IMR-90 (cell line): ENCODE results near the gene FBXW5. TPM values are rescaled to one million over a fixed set of nuclear protein-coding genes. Genes with fewer than 3 reads are reported as not detected.

Source experiments
- ATAC-seq: fragments of 200-7000 bp; cut with Tn5 transposase; 2 replicates; pipeline ENCODE4 v1.9.1; 2020; ENCODE audit warnings: low read depth, mild to moderate bottlenecking, moderate library complexity
- BruUV-seq: library from RNA; stranded (reverse); fragments of 400-500 nt; replicated peaks from 2 replicates; lab custom pipeline; 2021; lab: Mats Ljungman, UMichigan
- CTCF ChIA-PET: fragments of 300-600 bp; formaldehyde crosslinking; extraction: SDS; loops from one replicate; lab custom pipeline; 2021; ENCODE audit warnings: antibody characterized with exemption; lab: Yijun Ruan, JAX
- POLR2A ChIA-PET: fragments of 300-600 bp; sonication (Branson Sonifier 250); formaldehyde crosslinking; loops from one replicate; lab custom pipeline; 2022; ENCODE audit warnings: antibody characterized with exemption; ENCODE audit not compliant: unreplicated experiment; lab: Charles Lee
- DNase-seq: peaks from one replicate; pipeline ENCODE4 v3.0.0; 2013
- H2AFZ ChIP-seq: replicated peaks from 2 replicates; pipeline ENCODE3; 2013; ENCODE audit warnings: low read length, mild to moderate bottlenecking; ENCODE audit not compliant: poor library complexity
- H2AK5ac ChIP-seq: 2 replicates; pipeline ENCODE4 v1.6.1; 2013; ENCODE audit warnings: low read depth, low read length, inconsistent platforms
- H2AK9ac ChIP-seq: replicated peaks from 2 replicates; pipeline ENCODE3; 2013; ENCODE audit warnings: mild to moderate bottlenecking, low read depth, low read length, moderate library complexity; ENCODE audit not compliant: poor library complexity
- H2BK120ac ChIP-seq: 2 replicates; pipeline ENCODE4 v1.6.1; 2013; ENCODE audit warnings: low read depth, low read length, inconsistent platforms
- H2BK15ac ChIP-seq: 3 replicates; pipeline ENCODE4 v1.6.1; 2013; ENCODE audit warnings: low read depth, low read length, inconsistent platforms
- H2BK20ac ChIP-seq: 2 replicates; pipeline ENCODE4 v1.6.1; 2013; ENCODE audit warnings: low read depth, mild to moderate bottlenecking, inconsistent platforms, low read length, moderate library complexity
- H2BK5ac ChIP-seq: 2 replicates; pipeline ENCODE4 v1.6.1; 2013; ENCODE audit warnings: mild to moderate bottlenecking, low read depth, low read length, inconsistent platforms; ENCODE audit not compliant: poor library complexity, severe bottlenecking
- H3K14ac ChIP-seq: replicated peaks from 2 replicates; pipeline ENCODE4 v1.6.1; 2013; ENCODE audit warnings: low read depth, low read length, inconsistent platforms
- H3K18ac ChIP-seq: 2 replicates; pipeline ENCODE4 v1.6.1; 2013; ENCODE audit warnings: low read depth, low read length, control low read depth
- H3K23ac ChIP-seq: 2 replicates; pipeline ENCODE4 v1.6.1; 2013; ENCODE audit warnings: low read depth, low read length, inconsistent platforms
- H3K27ac ChIP-seq: 2 replicates; pipeline ENCODE4 v1.5.1; 2013; ENCODE audit warnings: mild to moderate bottlenecking, control low read depth, low read length; ENCODE audit not compliant: insufficient read depth
- H3K27me3 ChIP-seq: 2 replicates; pipeline ENCODE4 v1.6.1; 2013; ENCODE audit warnings: low read length; ENCODE audit not compliant: control insufficient read depth, insufficient read depth
- H3K36me3 ChIP-seq: 2 replicates; pipeline ENCODE4 v1.6.1; 2013; ENCODE audit warnings: low read length, mixed read lengths; ENCODE audit not compliant: control insufficient read depth, insufficient read depth
- H3K4ac ChIP-seq: 2 replicates; pipeline ENCODE4 v1.6.1; 2013; ENCODE audit warnings: low read depth, low read length, inconsistent platforms
- H3K4me1 ChIP-seq: 2 replicates; pipeline ENCODE4 v1.6.1; 2013; ENCODE audit warnings: low read length, mixed read lengths; ENCODE audit not compliant: control insufficient read depth, insufficient read depth
- H3K4me2 ChIP-seq: 2 replicates; pipeline ENCODE4 v1.6.1; 2013; ENCODE audit warnings: low read depth, mild to moderate bottlenecking, control low read depth, low read length, moderate library complexity
- H3K4me3 ChIP-seq: 2 replicates; pipeline ENCODE4 v1.5.1; 2013; ENCODE audit warnings: low read depth, mild to moderate bottlenecking, control low read depth, low read length, moderate library complexity; ENCODE audit not compliant: insufficient read depth
- H3K56ac ChIP-seq: 2 replicates; pipeline ENCODE4 v1.6.1; 2013; ENCODE audit warnings: low read length, inconsistent platforms; ENCODE audit not compliant: insufficient read depth; ENCODE audit errors: extremely low read depth
- H3K79me1 ChIP-seq, 2 experiments: 2 replicates each; pipeline ENCODE4 v1.6.1; 2013; ENCODE audit warnings: low read length in 2 of 2, inconsistent platforms in 1 of 2, low read depth in 1 of 2
- H3K9ac ChIP-seq: 2 replicates; pipeline ENCODE4 v1.6.1; 2013; ENCODE audit warnings: low read depth, low read length, control low read depth
- H3K9me1 ChIP-seq: 2 replicates; pipeline ENCODE4 v1.6.1; 2013; ENCODE audit warnings: low read length, inconsistent platforms; ENCODE audit not compliant: insufficient read depth
- H3K9me3 ChIP-seq: 2 replicates; pipeline ENCODE4 v1.6.1; 2013; ENCODE audit warnings: low read length; ENCODE audit not compliant: control insufficient read depth, insufficient read depth
- H4K20me1 ChIP-seq: 2 replicates; pipeline ENCODE4 v1.6.1; 2013; ENCODE audit warnings: low read length, inconsistent platforms; ENCODE audit not compliant: insufficient read depth
- H4K5ac ChIP-seq: 2 replicates; pipeline ENCODE4 v1.6.1; 2013; ENCODE audit warnings: mild to moderate bottlenecking, low read depth, low read length, control low read depth
- H4K8ac ChIP-seq, 2 experiments: 2 replicates each; pipeline ENCODE4 v1.6.1; 2013; ENCODE audit warnings: low read depth in 2 of 2, low read length in 2 of 2, control low read depth in 1 of 2, inconsistent platforms in 1 of 2
- H4K91ac ChIP-seq: 2 replicates; pipeline ENCODE4 v1.6.1; 2013; ENCODE audit warnings: low read depth, low read length, inconsistent platforms; ENCODE audit not compliant: insufficient read depth
- BHLHE40 ChIP-seq: fragments of 150-350 bp; IDR thresholded peaks from 2 replicates; pipeline ENCODE4 v1.6.1; 2016; ENCODE audit warnings: mild to moderate bottlenecking, low read depth, low read length
- CEBPB ChIP-seq: IDR thresholded peaks from 2 replicates; pipeline ENCODE4 v1.6.1; 2012; ENCODE audit warnings: low read depth, low read length, improper control_type of control experiment
- NFE2L2 ChIP-seq: fragments of 150-350 bp; IDR thresholded peaks from 2 replicates; pipeline ENCODE4 v1.6.1; 2016; ENCODE audit warnings: low read depth, mild to moderate bottlenecking, low read length
- POLR2A ChIP-seq: IDR thresholded peaks from 2 replicates; pipeline ENCODE4 v1.6.1; 2012; ENCODE audit warnings: mild to moderate bottlenecking, low read depth, low read length
- SMC3 ChIP-seq: fragments of 150-350 bp; IDR thresholded peaks from 2 replicates; pipeline ENCODE4 v1.6.1; 2016; ENCODE audit warnings: low read depth, mild to moderate bottlenecking, antibody characterized with exemption, low read length, moderate library complexity
- WGBS, 2 experiments: methylation state at CpG; one replicate each; pipeline versions ENCODE4 v1.1.5 to v1.1.7; 2013; ENCODE audit warnings: missing lambda C conversion rate in 2 of 2; ENCODE audit not compliant: insufficient read length in 1 of 2; ENCODE audit errors: extremely low coverage in 2 of 2; 5-methylcytosine and 5-hydroxymethylcytosine counted together
- dilution Hi-C: fragments of 300-500 bp; cut with HindIII; formaldehyde crosslinking; loops from one replicate; pipeline ENCODE4 v1.14.3; 2018; ENCODE audit warnings: low sequenced_read_pairs; ENCODE audit not compliant: unreplicated experiment
- in situ Hi-C: fragments of 300-500 bp; cut with MboI; formaldehyde crosslinking; loops from 3 replicates; pipeline ENCODE4 v1.14.3; 2019; ENCODE audit warnings: low sequenced_read_pairs, inconsistent platforms, mixed read lengths
- intact Hi-C: fragments of 100-400 bp; cut with micrococcal nuclease; formaldehyde crosslinking; loops from 2 replicates; pipeline ENCODE4 v1.10.0; 2022
- polyA plus RNA-seq, 3 experiments: library from polyadenylated mRNA; depleted of rRNA; stranded (reverse); fragments of >200 nt; gene quantifications; 2 replicates each; pipeline ENCODE4 v1.2.3, GENCODE V29; 2012; ENCODE audit warnings: low replicate concordance in 1 of 3
- total RNA-seq: library from RNA; depleted of rRNA; stranded (reverse); fragments of >200 nt; gene quantifications from 2 replicates; pipeline ENCODE4 v1.2.3, GENCODE V29; 2012
- TF ChIP-seq, protein P1 (sequence below): fragments of 150-350 bp; IDR thresholded peaks from 2 replicates; pipeline ENCODE4 v1.6.1; 2017; ENCODE audit warnings: mild to moderate bottlenecking, antibody characterized with exemption, low read length, low read depth

Gene FBXW5
- total and polyA plus RNA-seq, 2 of the 4 experiments (the other 2 are of a cell fraction): 65.1 to 80.2 TPM

GRCh38 chr9:136903041-136903554 lies 41.4 kb downstream of the FBXW5 start:
- Histone ChIP-seq H2BK5ac (no peak overlapping the region), H2BK120ac (no peak overlapping the region), H3K4me1 (peaks cover 15% of the 10 kb centered on the region), H3K23ac (no peak overlapping the region), H3K14ac (no peak overlapping the region), H3K36me3 (peaks cover 26% of the 10 kb centered on the region), H3K9ac (no peak overlapping the region), H3K27ac (no peak overlapping the region), H4K8ac (no peak overlapping the region), H3K4ac (no peak overlapping the region), H4K91ac (no peak overlapping the region), H2AK5ac (no peak overlapping the region), H2AFZ (no peak overlapping the region), H2BK20ac (no peak overlapping the region), H4K20me1 (no peaks in the 10 kb centered on the region; the same call in none of the 2 replicates), H3K9me1 (0 out of 2 replicates have a peak, but pooled peaks cover 10% of the 10 kb centered on the region), H3K4me2 (no peak overlapping the region), H3K18ac (no peak overlapping the region), H3K79me1 (peaks cover 3 to 51% of the 10 kb centered on the region in 2 experiments), H3K56ac (no peak overlapping the region), H4K5ac (no peak overlapping the region), H3K9me3 (no peaks in the 10 kb centered on the region), H2BK15ac (no peak overlapping the region), H3K4me3 (no peak overlapping the region), H2AK9ac (peak overlapping the region; percentile 83), H3K27me3 (no peaks in the 10 kb centered on the region)
- CTCF ChIA-PET: interaction anchor here (0.9 kb wide), 1 partner anchor 41 kb away, joined by 3 read pairs; the partner anchor contains the start of gene FBXW5
- TF ChIP-seq POLR2A (no peak), BHLHE40 (no peak), SMC3 (no peak), CEBPB (no peak), NFE2L2 (no peak)
- TF ChIP-seq, protein P1, sequence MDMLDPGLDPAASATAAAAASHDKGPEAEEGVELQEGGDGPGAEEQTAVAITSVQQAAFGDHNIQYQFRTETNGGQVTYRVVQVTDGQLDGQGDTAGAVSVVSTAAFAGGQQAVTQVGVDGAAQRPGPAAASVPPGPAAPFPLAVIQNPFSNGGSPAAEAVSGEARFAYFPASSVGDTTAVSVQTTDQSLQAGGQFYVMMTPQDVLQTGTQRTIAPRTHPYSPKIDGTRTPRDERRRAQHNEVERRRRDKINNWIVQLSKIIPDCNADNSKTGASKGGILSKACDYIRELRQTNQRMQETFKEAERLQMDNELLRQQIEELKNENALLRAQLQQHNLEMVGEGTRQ: no peak
- 91% methylated on average over 7 of the region's 12 CpGs; no CpG with 5 or more reads in 1 of the 2 experiments for WGBS, 2 experiments
- in situ Hi-C loops: no loop called here
- intact Hi-C loops: no loop called here
- dilution Hi-C loops: no loop called here
- no TSS peak for BruUV-seq
- POLR2A ChIA-PET: no interaction called here
- no peak for DNase-seq
- ATAC-seq: no peak
